Smooth muscle cell (in vitro differentiated cells): ENCODE data around the gene THSD1. TPM values are rescaled to one million over a fixed set of nuclear protein-coding genes. Genes with fewer than 3 reads are reported as not detected.
A peak's percentile ranks its signal among the peaks of the same experiment; 100 is the strongest.

Experiments used
- DNase-seq: peaks from one replicate; lab custom pipeline; 2025; ENCODE audit not compliant: unreplicated experiment; lab: John Stamatoyannopoulos, UW
- H2AFZ ChIP-seq: fragments of 200-600 bp; sonication (generic); 2 replicates; pipeline ENCODE4 v1.6.0; 2016; ENCODE audit warnings: antibody characterized with exemption, low read depth, mild to moderate bottlenecking
- H3F3A ChIP-seq: fragments of 200-600 bp; sonication (generic); 2 replicates; pipeline ENCODE4 v1.6.0; 2017; ENCODE audit warnings: antibody characterized with exemption, low read depth
- H3K27ac ChIP-seq: fragments of 200-600 bp; sonication (generic); 2 replicates; pipeline ENCODE4 v1.5.1; 2016; ENCODE audit warnings: low read depth, mild to moderate bottlenecking
- H3K27me3 ChIP-seq: fragments of 200-600 bp; sonication (generic); 2 replicates; pipeline ENCODE4 v1.6.1; 2016; ENCODE audit warnings: low read depth, mild to moderate bottlenecking
- H3K36me3 ChIP-seq: fragments of 200-600 bp; sonication (generic); 2 replicates; pipeline ENCODE4 v1.5.1; 2016; ENCODE audit warnings: low read depth
- H3K4me1 ChIP-seq: fragments of 200-600 bp; sonication (generic); 2 replicates; pipeline ENCODE4 v1.5.1; 2016; ENCODE audit warnings: low read depth
- H3K4me2 ChIP-seq: fragments of 200-600 bp; sonication (generic); 2 replicates; pipeline ENCODE4 v1.6.0; 2016; ENCODE audit warnings: mild to moderate bottlenecking
- H3K4me3 ChIP-seq: fragments of 200-600 bp; sonication (generic); 2 replicates; pipeline ENCODE4 v1.5.1; 2016; ENCODE audit warnings: mild to moderate bottlenecking
- H3K79me2 ChIP-seq: fragments of 200-600 bp; sonication (generic); 2 replicates; pipeline ENCODE4 v1.6.0; 2016; ENCODE audit warnings: low read depth, mild to moderate bottlenecking
- H3K9ac ChIP-seq: fragments of 200-600 bp; sonication (generic); 2 replicates; pipeline ENCODE4 v1.6.0; 2016; ENCODE audit warnings: low read depth
- H3K9me3 ChIP-seq: fragments of 200-600 bp; sonication (generic); replicated peaks from 2 replicates; pipeline ENCODE4 v1.5.1; 2016; ENCODE audit warnings: low read depth
- H4K20me1 ChIP-seq: fragments of 200-600 bp; sonication (generic); 2 replicates; pipeline ENCODE4 v1.6.0; 2016; ENCODE audit warnings: low read depth
- CTCF ChIP-seq: fragments of 200-600 bp; sonication (generic); IDR thresholded peaks from 2 replicates; pipeline ENCODE4 v1.5.1; 2017; ENCODE audit warnings: borderline replicate concordance, mild to moderate bottlenecking, antibody characterized with exemption; ENCODE audit not compliant: insufficient read depth, poor library complexity, severe bottlenecking
- WGBS: methylation state at CpG from one replicate; pipeline ENCODE4 v1.1.7; 2016; ENCODE audit warnings: low lambda C conversion rate; 5-methylcytosine and 5-hydroxymethylcytosine counted together
- polyA plus RNA-seq: library from polyadenylated mRNA; unstranded; fragments of >200 nt; fragmentation: Nextera tagmentation; extraction: Ambion mirVana; gene quantifications from 2 replicates; pipeline ENCODE4 v1.2.1, GENCODE V29; 2016
- total RNA-seq: library from RNA; depleted of rRNA; stranded (reverse); fragments of >200 nt; gene quantifications from 2 replicates; pipeline ENCODE4 v1.2.3, GENCODE V29; 2014

Gene THSD1
- total and polyA plus RNA-seq, 2 experiments from 2014 or later, result 0.08 to 0.67 TPM

- H3K4me2 ChIP-seq, result peak overlapping the region; percentile 91
- peaks cover 4% of the 10 kb centered on the region for H3K36me3 ChIP-seq
- TF ChIP-seq CTCF, result no peak
- H3K9me3 ChIP-seq, result no peaks in the 10 kb centered on the region
- H3K4me3 ChIP-seq, result peak overlapping the region; percentile 49
- WGBS, result 89% methylated on average over 4 of the region's 4 CpGs
- H3K4me1 ChIP-seq, result peaks cover 12% of the 10 kb centered on the region
- H3F3A ChIP-seq, result no peaks in the 10 kb centered on the region
- no peak overlapping the region for H2AFZ ChIP-seq
- no peaks in the 10 kb centered on the region for H3K79me2 ChIP-seq
- DNase-seq, result no peak
- H3K9ac ChIP-seq, result no peak overlapping the region
- H3K27me3 ChIP-seq, result peaks cover 39% of the 10 kb centered on the region
- no peaks in the 10 kb centered on the region for H4K20me1 ChIP-seq
- H3K27ac ChIP-seq, result no peak overlapping the region
Measured at GRCh38 chr13:52406629-52407028, 657 bp upstream of the THSD1 start.

- H3K9me3 ChIP-seq, result no peaks in the 10 kb centered on the region
- no peaks in the 10 kb centered on the region for H3K79me2 ChIP-seq
- H3K4me1 ChIP-seq, result peaks cover 12% of the 10 kb centered on the region
- no peaks in the 10 kb centered on the region for H4K20me1 ChIP-seq
- 31% methylated on average over 14 of the region's 14 CpGs for WGBS
- no peaks in the 10 kb centered on the region for H3F3A ChIP-seq
- peak overlapping the region; percentile 91 for H3K4me2 ChIP-seq
- DNase-seq, result no peak
- H3K27me3 ChIP-seq, result peaks cover 39% of the 10 kb centered on the region
- no peak for TF ChIP-seq CTCF
- no peak overlapping the region for H2AFZ ChIP-seq
- H3K36me3 ChIP-seq, result no peaks in the 10 kb centered on the region
- no peak overlapping the region for H3K9ac ChIP-seq
- peak overlapping the region; percentile 49 for H3K4me3 ChIP-seq
- H3K27ac ChIP-seq, result no peak overlapping the region
Measured at GRCh38 chr13:52405369-52405766, 604 bp downstream of the THSD1 start.

GRCh38 chr13:52399708-52400107 lies 6.3 kb downstream of the THSD1 start:
- TF ChIP-seq CTCF, result no peak
- no peaks in the 10 kb centered on the region for H3F3A ChIP-seq
- no peaks in the 10 kb centered on the region for H3K36me3 ChIP-seq
- no peaks in the 10 kb centered on the region for H3K4me1 ChIP-seq
- H3K9me3 ChIP-seq, result no peaks in the 10 kb centered on the region
- 91% methylated on average over 1 of the region's 1 CpG for WGBS
- DNase-seq, result no peak
- no peaks in the 10 kb centered on the region for H3K79me2 ChIP-seq
- no peak overlapping the region for H2AFZ ChIP-seq
- no peak overlapping the region for H3K4me2 ChIP-seq
- no peak overlapping the region for H3K4me3 ChIP-seq
- no peak overlapping the region for H3K27ac ChIP-seq
- no peak overlapping the region for H3K9ac ChIP-seq
- H4K20me1 ChIP-seq, result no peaks in the 10 kb centered on the region
- peaks cover 23% of the 10 kb centered on the region for H3K27me3 ChIP-seq

- Histone ChIP-seq H3K27ac (no peak overlapping the region), H3F3A (no peaks in the 10 kb centered on the region), H3K4me2 (no peak overlapping the region), H3K4me1 (no peaks in the 10 kb centered on the region), H2AFZ (no peak overlapping the region), H3K79me2 (no peaks in the 10 kb centered on the region), H3K9ac (no peak overlapping the region), H3K4me3 (no peak overlapping the region), H3K27me3 (peaks cover 17% of the 10 kb centered on the region), H3K36me3 (no peaks in the 10 kb centered on the region), H4K20me1 (no peaks in the 10 kb centered on the region), H3K9me3 (no peaks in the 10 kb centered on the region)
- TF ChIP-seq CTCF, result no peak
- DNase-seq, result no peak
- 81% methylated on average over 2 of the region's 2 CpGs for WGBS
Measured at GRCh38 chr13:52399046-52399445, 6.9 kb downstream of the THSD1 start.
